Skeletal muscle tissue (tissue), 4 donors: ENCODE data around the gene LRRK1. TPM values are rescaled to one million over a fixed set of nuclear protein-coding genes. Genes with fewer than 3 reads are reported as not detected.
A peak's percentile ranks its signal among the peaks of the same experiment; 100 is the strongest.

ENCODE experiments used
- H3K27ac ChIP-seq: one replicate; pipeline ENCODE4 v1.7.0; 2013; ENCODE audit warnings: mild to moderate bottlenecking, low read depth, low read length, inconsistent platforms
- H3K27me3 ChIP-seq, 3 donors: one replicate each; pipeline ENCODE4 v1.7.0; 2013; ENCODE audit warnings: low read length in 3 of 3; ENCODE audit not compliant: control insufficient read depth in 3 of 3, insufficient read depth in 3 of 3
- H3K36me3 ChIP-seq, 3 donors: one replicate each; pipeline ENCODE4 v1.7.0; 2013; ENCODE audit warnings: low read length in 3 of 3; ENCODE audit not compliant: control insufficient read depth in 3 of 3, insufficient read depth in 3 of 3
- H3K4me1 ChIP-seq, 3 donors: one replicate each; pipeline ENCODE4 v1.7.0; 2013; ENCODE audit warnings: low read length in 3 of 3, mild to moderate bottlenecking in 3 of 3; ENCODE audit not compliant: control insufficient read depth in 3 of 3, insufficient read depth in 3 of 3
- H3K4me3 ChIP-seq, 3 donors: one replicate each; pipeline ENCODE4 v1.7.0; 2013; ENCODE audit warnings: low read length in 3 of 3
- H3K9ac ChIP-seq, 3 donors: one replicate each; pipeline ENCODE4 v1.7.0; 2013; ENCODE audit warnings: low read length in 3 of 3, mild to moderate bottlenecking in 3 of 3, moderate library complexity in 2 of 3, low read depth in 1 of 3
- H3K9me3 ChIP-seq, 3 donors: one replicate each; pipeline ENCODE4 v1.7.0; 2013; ENCODE audit warnings: low read length in 3 of 3; ENCODE audit not compliant: control insufficient read depth in 3 of 3
- total RNA-seq: library from RNA; depleted of rRNA; stranded (reverse); fragments of >200 nt; gene quantifications from one replicate; pipeline ENCODE4 v1.2.3, GENCODE V29; 2014
- donor health status: Osteomylitis.

The LRRK1 gene
- total RNA-seq, 1 donor from 2014 or later, result 3.7 TPM

DNA sequence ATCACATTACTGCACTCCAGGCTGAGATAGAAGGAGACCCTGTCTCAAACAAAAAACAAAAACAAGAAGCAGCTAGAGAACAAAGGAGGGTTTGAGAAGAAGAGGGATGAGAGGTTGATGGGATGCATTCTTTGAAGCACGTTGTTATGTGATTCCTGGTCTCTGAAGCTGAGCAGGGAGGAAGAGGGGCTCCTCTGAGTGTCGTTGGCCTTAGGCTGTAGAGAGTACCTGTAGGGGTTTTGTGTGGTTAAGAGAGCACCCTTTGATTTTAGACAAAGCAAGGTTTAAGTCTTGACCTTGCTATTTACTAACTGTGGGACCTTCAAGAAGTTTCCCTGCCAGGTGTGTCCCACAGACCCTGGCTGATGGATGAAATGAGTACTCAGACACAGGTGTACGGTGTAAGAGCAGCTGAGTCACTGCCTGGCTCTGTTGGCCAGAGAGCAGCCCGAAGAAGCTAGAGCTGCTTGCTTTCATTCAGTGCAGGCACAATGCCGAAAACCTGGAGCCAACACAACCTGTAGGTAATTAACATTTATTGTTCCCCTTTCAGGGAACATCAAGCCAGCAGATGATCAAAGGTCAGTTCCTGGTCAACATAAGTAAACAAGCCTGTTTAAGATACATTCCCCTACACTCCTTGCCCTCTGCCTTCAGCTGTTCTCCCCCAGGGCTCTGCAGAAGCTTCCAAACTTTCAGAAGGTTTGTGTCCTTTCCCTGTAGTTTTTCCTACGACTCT, 67.2 kb downstream of the LRRK1 start:
- H3K4me3 ChIP-seq, result no peak overlapping the region
- no peaks in the 10 kb centered on the region for H3K27me3 ChIP-seq
- peak overlapping the region; percentile 36 for H3K27ac ChIP-seq
- H3K36me3 ChIP-seq, result peaks cover 0 to 5% (median 1%) of the 10 kb centered on the region in 3 donors
- no peaks in the 10 kb centered on the region for H3K9me3 ChIP-seq
- peaks cover 0 to 2% (median 0%) of the 10 kb centered on the region in 3 donors for H3K4me1 ChIP-seq
- H3K9ac ChIP-seq, result no peak overlapping the region

DNA sequence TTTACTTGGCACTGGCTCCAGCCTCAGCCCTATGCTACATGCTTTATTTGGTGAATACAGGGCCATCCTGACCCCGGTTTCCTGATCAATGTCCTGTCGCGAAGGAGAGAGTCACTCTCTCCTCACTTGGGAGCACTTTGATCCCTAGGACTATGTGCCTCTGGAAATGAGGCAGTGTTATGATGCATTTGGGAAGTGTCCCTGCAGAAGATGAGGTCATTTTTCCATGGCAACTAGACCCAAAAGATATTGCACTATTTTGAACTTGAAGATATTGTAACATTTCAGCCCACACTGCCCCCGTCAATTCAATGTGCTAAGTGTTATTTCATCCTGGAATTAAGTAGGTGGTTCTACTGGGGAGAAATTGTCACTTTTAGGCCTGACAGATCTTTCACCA, 68.0 kb downstream of the LRRK1 start:
- peaks cover 0 to 5% (median 1%) of the 10 kb centered on the region in 3 donors for H3K36me3 ChIP-seq
- H3K4me3 ChIP-seq, result no peak overlapping the region
- peaks cover 0 to 2% (median 0%) of the 10 kb centered on the region in 3 donors for H3K4me1 ChIP-seq
- no peaks in the 10 kb centered on the region for H3K9me3 ChIP-seq
- no peaks in the 10 kb centered on the region for H3K27me3 ChIP-seq
- H3K27ac ChIP-seq, result peak overlapping the region; percentile 36
- H3K9ac ChIP-seq, result no peak overlapping the region

DNA sequence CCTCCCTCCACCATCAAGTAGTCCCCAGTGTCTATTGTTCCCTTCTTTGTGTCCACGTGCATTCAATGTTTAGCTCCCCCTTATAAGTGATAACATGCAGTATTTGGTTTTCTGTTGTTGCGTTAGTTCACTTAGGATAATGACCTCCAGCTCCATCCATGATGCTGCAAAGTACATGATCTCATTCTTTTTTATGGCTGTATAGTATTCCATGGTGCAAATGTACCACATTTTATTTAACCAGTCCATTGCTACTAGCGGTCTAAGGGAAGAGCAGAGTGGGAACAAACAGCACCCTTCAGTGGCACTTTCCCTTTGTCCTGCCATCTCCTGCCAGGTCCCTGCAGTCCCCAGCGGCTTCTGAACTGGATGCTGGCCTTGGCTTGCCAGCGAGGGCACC, 69.1 kb downstream of the LRRK1 start:
- Histone ChIP-seq H3K27me3 (no peaks in the 10 kb centered on the region), H3K4me3 (no peak overlapping the region), H3K4me1 (peaks cover 0 to 2% (median 0%) of the 10 kb centered on the region in 3 donors), H3K36me3 (peaks cover 0 to 5% (median 0%) of the 10 kb centered on the region in 3 donors), H3K9ac (no peak overlapping the region), H3K27ac (no peak overlapping the region), H3K9me3 (no peaks in the 10 kb centered on the region)

DNA sequence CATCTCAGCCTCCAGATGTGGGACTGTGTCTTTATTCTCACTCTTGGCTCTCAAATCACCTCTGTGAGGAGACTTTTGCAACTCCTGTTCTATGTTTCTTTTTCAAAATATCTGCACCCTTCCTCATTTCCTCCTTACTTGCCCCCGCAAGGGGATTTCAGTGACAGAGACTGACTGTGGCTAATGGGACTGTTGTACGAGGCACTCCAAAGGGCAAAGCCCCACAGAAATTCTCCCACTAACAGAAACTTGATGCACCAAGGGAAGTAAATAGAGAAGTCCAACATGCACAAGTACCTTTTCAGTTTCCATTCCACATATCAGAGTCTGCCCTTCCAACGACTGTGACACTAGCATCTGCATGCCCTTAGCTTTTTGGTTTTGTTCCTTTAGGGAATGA, 69.7 kb downstream of the LRRK1 start:
- Histone ChIP-seq H3K9me3 (no peaks in the 10 kb centered on the region), H3K27ac (no peak overlapping the region), H3K27me3 (no peaks in the 10 kb centered on the region), H3K9ac (no peak overlapping the region), H3K4me3 (no peak overlapping the region), H3K36me3 (peaks cover 0 to 5% (median 0%) of the 10 kb centered on the region in 3 donors), H3K4me1 (peaks cover 0 to 2% (median 0%) of the 10 kb centered on the region in 3 donors)

DNA sequence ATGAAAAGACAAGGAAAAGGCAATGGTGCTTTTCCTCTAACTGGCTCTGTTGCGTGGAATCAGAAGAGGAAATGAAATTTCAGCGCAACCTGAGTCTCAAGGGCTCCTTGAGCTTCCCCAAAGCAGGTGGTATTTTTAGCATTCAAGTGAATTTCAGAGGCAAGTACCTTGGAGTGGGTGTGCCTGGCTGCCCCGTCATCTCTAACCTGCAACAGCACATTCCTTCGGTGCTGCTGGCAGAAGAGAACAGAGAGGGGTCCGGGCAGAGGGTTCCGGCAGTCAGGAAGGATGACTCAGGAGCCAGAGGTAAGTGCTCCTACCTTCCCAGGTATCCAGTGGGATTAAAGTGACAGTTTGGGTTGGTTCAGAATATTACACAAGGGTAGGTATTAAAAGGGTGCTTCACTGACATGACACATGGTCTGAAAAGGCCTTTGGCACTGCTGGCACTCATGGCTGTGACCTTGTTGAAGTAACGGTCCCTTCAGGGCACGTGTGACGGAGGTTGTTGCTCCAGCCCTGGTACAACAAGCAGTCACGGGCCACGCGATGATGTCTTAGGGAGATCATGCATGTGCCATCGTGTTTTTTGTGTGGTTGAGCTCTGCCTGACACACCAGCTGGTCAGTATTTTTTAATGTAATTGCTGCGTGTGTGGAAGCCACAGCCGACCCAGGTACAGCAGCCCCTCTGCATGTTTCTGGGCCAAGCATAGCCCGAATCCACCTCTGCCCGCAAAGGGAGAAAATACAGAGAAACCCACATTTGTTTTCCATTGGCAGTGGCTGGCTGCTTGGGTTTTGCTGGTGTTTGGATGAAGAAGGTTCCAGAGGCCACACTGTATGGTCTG, 75.7 kb downstream of the LRRK1 start:
- Histone ChIP-seq H3K4me3 (no peak overlapping the region), H3K27ac (no peak overlapping the region), H3K27me3 (no peaks in the 10 kb centered on the region), H3K4me1 (no peaks in the 10 kb centered on the region), H3K9me3 (no peaks in the 10 kb centered on the region), H3K36me3 (peaks cover 0 to 2% (median 0%) of the 10 kb centered on the region in 3 donors), H3K9ac (no peak overlapping the region)

DNA sequence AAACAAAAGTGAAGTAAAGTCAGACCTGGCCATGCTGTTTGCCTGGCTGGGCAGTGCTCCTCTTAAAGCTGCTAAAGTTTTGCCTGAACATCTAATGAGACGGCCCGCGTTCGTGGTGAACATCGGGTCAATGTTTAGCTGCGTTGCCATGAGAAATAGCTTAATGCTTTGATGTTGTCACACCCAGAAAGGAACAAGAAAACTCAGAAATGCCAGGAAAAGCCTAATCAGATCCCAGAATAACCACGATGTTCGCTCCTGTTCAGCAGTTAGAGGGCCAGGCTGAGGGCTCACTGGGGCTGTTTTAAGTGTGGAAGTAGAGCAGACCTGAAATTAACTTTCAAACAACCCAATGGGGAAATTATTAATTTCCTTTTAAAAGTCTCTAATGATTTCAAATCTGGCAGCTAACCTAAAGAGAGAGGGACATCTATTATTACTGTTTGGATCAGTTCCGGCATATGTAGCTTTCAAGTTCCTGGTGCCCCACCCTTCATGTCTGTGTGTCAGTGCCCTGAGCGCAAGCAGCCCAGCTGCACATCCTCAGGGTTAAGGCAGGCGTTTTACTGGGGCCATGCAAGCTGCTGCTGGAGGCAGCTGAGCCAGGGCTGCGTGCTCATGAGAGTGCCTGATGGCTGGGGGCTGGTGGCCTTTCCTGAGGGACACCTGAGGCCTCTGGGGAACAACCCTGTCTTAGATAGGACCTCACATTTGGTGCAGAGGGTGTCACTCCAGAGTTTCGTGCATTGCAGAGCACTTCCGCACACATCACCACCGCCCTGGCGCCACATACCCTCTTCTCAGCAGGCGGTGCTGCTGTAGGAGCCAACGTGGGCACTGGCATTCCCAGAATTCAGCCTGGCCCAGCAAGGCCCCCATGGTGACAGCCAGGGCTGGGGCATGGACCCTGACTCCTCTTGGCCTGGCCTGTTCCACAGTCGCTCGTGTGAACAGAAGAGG, 76.6 kb downstream of the LRRK1 start:
- Histone ChIP-seq H3K27ac (no peak overlapping the region), H3K27me3 (no peaks in the 10 kb centered on the region), H3K36me3 (peaks cover 0 to 2% (median 0%) of the 10 kb centered on the region in 3 donors), H3K4me1 (no peaks in the 10 kb centered on the region), H3K9me3 (no peaks in the 10 kb centered on the region), H3K4me3 (no peak overlapping the region), H3K9ac (no peak overlapping the region)

DNA sequence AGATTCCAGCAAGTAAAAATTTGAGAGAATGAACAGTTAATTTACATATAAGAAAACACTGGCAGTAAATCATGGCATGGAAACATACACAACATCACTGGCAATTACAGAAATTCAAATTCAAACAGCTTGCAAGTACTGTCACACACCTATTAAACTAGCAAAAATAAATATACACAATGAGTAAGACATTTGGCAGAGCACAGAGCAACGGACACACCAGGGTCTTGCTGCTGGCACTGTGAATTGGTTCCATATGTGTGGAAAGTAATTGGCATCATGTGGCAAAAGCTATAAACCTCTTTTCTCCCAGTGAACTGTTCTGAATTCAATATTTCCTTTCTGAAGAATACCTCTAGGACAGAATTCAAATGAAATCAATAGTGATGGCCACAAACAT, 78.3 kb downstream of the LRRK1 start:
- Histone ChIP-seq H3K36me3 (peaks cover 0 to 2% (median 0%) of the 10 kb centered on the region in 3 donors), H3K4me1 (no peaks in the 10 kb centered on the region), H3K27ac (no peak overlapping the region), H3K9ac (no peak overlapping the region), H3K27me3 (peaks cover 0 to 3% (median 0%) of the 10 kb centered on the region in 3 donors), H3K9me3 (no peaks in the 10 kb centered on the region), H3K4me3 (no peak overlapping the region)

DNA sequence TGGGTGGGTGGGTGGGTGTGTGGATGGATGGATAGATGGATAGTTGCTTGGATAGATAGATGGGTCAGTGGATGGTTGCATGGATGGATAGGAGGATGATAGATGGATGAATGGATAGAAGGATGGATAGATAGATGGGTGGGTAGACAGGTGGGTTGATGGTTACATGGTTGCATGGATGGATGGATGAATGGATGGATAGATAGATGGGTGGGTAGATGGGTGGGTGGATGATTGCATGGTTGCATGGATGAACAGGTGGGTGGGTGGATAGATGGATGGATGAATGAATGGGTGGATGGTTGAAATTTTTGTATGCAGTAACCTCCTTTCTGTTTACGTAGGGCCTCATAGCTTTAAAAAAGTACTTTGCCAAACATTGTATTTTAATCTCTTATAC, 79.5 kb downstream of the LRRK1 start:
- H3K9ac ChIP-seq, result no peak overlapping the region
- no peaks in the 10 kb centered on the region for H3K9me3 ChIP-seq
- no peaks in the 10 kb centered on the region for H3K4me1 ChIP-seq
- peaks cover 0 to 2% (median 0%) of the 10 kb centered on the region in 3 donors for H3K36me3 ChIP-seq
- peaks cover 0 to 3% (median 0%) of the 10 kb centered on the region in 3 donors for H3K27me3 ChIP-seq
- no peak overlapping the region for H3K4me3 ChIP-seq
- H3K27ac ChIP-seq, result no peak overlapping the region

DNA sequence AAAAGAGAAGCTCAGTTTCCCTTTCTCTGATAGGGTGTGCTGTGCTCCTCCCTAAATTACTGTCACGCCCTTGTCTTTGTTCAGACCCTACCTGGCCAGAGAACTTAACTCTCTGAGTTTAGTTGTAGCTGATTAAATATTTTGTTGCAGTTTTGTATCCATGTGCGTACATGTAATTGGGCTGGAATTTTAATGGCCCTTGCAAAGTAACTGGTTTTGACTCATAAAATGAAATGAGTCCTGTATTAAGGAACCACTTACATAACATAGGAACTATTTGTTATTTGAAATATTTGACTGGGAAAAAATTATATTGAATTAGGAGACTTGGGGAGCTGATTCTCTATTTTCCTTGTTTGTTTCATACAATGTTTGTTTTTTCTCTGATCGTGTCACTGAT, 80.2 kb downstream of the LRRK1 start:
- no peak overlapping the region for H3K27ac ChIP-seq
- H3K9me3 ChIP-seq, result no peaks in the 10 kb centered on the region
- H3K4me3 ChIP-seq, result no peak overlapping the region
- no peak overlapping the region for H3K9ac ChIP-seq
- no peaks in the 10 kb centered on the region for H3K4me1 ChIP-seq
- H3K27me3 ChIP-seq, result peaks cover 0 to 3% (median 0%) of the 10 kb centered on the region in 3 donors
- peaks cover 0 to 2% (median 0%) of the 10 kb centered on the region in 3 donors for H3K36me3 ChIP-seq
